Measurements from ENCODE around the gene PPFIBP2. TPM values are rescaled to one million over a fixed set of nuclear protein-coding genes. Genes with fewer than 3 reads are reported as not detected.

The PPFIBP2 gene
- total and polyA plus RNA-seq, 2 of the 13 experiments (the other 11 are each of a cell fraction or from before 2014, with no cell fraction given), result 15.0 to 52.5 TPM

- TF ChIP-seq, protein P1, sequence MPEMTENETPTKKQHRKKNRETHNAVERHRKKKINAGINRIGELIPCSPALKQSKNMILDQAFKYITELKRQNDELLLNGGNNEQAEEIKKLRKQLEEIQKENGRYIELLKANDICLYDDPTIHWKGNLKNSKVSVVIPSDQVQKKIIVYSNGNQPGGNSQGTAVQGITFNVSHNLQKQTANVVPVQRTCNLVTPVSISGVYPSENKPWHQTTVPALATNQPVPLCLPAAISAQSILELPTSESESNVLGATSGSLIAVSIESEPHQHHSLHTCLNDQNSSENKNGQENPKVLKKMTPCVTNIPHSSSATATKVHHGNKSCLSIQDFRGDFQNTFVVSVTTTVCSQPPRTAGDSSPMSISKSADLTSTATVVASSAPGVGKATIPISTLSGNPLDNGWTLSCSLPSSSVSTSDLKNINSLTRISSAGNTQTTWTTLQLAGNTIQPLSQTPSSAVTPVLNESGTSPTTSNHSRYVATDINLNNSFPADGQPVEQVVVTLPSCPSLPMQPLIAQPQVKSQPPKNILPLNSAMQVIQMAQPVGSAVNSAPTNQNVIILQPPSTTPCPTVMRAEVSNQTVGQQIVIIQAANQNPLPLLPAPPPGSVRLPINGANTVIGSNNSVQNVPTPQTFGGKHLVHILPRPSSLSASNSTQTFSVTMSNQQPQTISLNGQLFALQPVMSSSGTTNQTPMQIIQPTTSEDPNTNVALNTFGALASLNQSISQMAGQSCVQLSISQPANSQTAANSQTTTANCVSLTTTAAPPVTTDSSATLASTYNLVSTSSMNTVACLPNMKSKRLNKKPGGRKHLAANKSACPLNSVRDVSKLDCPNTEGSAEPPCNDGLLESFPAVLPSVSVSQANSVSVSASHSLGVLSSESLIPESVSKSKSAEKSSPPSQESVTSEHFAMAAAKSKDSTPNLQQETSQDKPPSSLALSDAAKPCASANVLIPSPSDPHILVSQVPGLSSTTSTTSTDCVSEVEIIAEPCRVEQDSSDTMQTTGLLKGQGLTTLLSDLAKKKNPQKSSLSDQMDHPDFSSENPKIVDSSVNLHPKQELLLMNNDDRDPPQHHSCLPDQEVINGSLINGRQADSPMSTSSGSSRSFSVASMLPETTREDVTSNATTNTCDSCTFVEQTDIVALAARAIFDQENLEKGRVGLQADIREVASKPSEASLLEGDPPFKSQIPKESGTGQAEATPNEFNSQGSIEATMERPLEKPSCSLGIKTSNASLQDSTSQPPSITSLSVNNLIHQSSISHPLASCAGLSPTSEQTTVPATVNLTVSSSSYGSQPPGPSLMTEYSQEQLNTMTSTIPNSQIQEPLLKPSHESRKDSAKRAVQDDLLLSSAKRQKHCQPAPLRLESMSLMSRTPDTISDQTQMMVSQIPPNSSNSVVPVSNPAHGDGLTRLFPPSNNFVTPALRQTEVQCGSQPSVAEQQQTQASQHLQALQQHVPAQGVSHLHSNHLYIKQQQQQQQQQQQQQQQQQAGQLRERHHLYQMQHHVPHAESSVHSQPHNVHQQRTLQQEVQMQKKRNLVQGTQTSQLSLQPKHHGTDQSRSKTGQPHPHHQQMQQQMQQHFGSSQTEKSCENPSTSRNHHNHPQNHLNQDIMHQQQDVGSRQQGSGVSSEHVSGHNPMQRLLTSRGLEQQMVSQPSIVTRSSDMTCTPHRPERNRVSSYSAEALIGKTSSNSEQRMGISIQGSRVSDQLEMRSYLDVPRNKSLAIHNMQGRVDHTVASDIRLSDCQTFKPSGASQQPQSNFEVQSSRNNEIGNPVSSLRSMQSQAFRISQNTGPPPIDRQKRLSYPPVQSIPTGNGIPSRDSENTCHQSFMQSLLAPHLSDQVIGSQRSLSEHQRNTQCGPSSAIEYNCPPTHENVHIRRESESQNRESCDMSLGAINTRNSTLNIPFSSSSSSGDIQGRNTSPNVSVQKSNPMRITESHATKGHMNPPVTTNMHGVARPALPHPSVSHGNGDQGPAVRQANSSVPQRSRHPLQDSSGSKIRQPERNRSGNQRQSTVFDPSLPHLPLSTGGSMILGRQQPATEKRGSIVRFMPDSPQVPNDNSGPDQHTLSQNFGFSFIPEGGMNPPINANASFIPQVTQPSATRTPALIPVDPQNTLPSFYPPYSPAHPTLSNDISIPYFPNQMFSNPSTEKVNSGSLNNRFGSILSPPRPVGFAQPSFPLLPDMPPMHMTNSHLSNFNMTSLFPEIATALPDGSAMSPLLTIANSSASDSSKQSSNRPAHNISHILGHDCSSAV (CRISPR knock-in tag; IDR thresholded peaks at IDR 0.05; ENCODE audit: borderline replicate concordance), result no peak
- TF ChIP-seq, protein P2, sequence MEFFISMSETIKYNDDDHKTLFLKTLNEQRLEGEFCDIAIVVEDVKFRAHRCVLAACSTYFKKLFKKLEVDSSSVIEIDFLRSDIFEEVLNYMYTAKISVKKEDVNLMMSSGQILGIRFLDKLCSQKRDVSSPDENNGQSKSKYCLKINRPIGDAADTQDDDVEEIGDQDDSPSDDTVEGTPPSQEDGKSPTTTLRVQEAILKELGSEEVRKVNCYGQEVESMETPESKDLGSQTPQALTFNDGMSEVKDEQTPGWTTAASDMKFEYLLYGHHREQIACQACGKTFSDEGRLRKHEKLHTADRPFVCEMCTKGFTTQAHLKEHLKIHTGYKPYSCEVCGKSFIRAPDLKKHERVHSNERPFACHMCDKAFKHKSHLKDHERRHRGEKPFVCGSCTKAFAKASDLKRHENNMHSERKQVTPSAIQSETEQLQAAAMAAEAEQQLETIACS (CRISPR knock-in tag; IDR thresholded peaks at IDR 0.05), result no peak
- TF ChIP-seq E2F5 (CRISPR knock-in tag; conservative IDR thresholded peaks at IDR 0.05) (no peak), ZNF337 (CRISPR knock-in tag; IDR thresholded peaks at IDR 0.05; ENCODE audit: borderline replicate concordance, low read depth) (no peak), RXRB (CRISPR knock-in tag; IDR thresholded peaks at IDR 0.05; ENCODE audit: borderline replicate concordance) (no peak; the same call in 1 of the 2 replicates), ZNF264 (CRISPR knock-in tag; IDR thresholded peaks at IDR 0.05) (no peak), SP1 (IDR thresholded peaks at IDR 0.05) (no peak), SP1 (CRISPR knock-in tag; IDR thresholded peaks at IDR 0.05) (no peak), SAFB2 (CRISPR knock-in tag; IDR thresholded peaks at IDR 0.05; ENCODE audit: borderline replicate concordance, low read depth) (0 out of 2 replicates have a peak, but pooled peaks have one; percentile 33), ZNF451 (CRISPR knock-in tag; IDR thresholded peaks at IDR 0.05) (no peak), SETDB1 (CRISPR knock-in tag; IDR thresholded peaks at IDR 0.05; ENCODE audit: borderline replicate concordance) (no peak), TP53 (CRISPR knock-in tag; conservative IDR thresholded peaks at IDR 0.05) (no peak), SALL1 (CRISPR knock-in tag; IDR thresholded peaks at IDR 0.05) (peak; percentile 32; the same call in 1 of the 2 replicates), ZBTB34 (CRISPR knock-in tag; IDR thresholded peaks at IDR 0.05) (no peak), MTA1 (CRISPR knock-in tag; IDR thresholded peaks at IDR 0.05; ENCODE audit: borderline replicate concordance) (no peak)
- TF ChIP-seq, protein P3, sequence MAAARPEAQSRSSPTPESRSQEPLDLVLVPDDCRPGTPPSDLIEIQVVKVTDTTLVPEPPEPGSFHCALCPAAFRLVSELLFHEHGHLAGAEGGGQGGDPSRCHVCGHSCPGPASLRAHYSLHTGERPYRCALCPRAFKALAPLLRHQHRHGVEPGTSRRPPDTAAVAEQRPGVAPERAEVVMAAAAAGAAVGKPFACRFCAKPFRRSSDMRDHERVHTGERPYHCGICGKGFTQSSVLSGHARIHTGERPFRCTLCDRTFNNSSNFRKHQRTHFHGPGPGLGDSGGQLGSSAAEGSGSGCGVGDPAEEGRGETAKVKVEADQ (CRISPR knock-in tag; IDR thresholded peaks at IDR 0.05; ENCODE audit: borderline replicate concordance), result 0 out of 2 replicates have a peak, but pooled peaks have one; percentile 27
These were observed 151.9 kb downstream of the PPFIBP2 start (continued) for GRCh38 chr11:7665473-7666291.
